Measurements from ENCODE around the gene CDC5L. TPM values are rescaled to one million over a fixed set of nuclear protein-coding genes. Genes with fewer than 3 reads are reported as not detected.

The CDC5L gene
- total RNA-seq, 1 donor from 2014 or later: 20.2 TPM

- POLR2A ChIA-PET: no interaction called here
- ATAC-seq (ENCODE audit: low read depth) (peak; percentile 73), DNase-seq (peak; percentile 52)
- no peaks in the 10 kb centered on the region for H3K36me3 Mint-ChIP-seq (ENCODE audit: low read depth)
- TF ChIP-seq, protein P1, sequence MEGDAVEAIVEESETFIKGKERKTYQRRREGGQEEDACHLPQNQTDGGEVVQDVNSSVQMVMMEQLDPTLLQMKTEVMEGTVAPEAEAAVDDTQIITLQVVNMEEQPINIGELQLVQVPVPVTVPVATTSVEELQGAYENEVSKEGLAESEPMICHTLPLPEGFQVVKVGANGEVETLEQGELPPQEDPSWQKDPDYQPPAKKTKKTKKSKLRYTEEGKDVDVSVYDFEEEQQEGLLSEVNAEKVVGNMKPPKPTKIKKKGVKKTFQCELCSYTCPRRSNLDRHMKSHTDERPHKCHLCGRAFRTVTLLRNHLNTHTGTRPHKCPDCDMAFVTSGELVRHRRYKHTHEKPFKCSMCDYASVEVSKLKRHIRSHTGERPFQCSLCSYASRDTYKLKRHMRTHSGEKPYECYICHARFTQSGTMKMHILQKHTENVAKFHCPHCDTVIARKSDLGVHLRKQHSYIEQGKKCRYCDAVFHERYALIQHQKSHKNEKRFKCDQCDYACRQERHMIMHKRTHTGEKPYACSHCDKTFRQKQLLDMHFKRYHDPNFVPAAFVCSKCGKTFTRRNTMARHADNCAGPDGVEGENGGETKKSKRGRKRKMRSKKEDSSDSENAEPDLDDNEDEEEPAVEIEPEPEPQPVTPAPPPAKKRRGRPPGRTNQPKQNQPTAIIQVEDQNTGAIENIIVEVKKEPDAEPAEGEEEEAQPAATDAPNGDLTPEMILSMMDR (IDR thresholded peaks at IDR 0.05): peak; percentile 43
- CTCF ChIA-PET: interaction anchor here (0.7 to 2.7 kb wide), 15 partner anchors 10 to 1934 kb away, joined by 3 to 30 read pairs (median 4); no protein-coding TSS in a partner anchor
- peaks cover 7% of the 10 kb centered on the region for H3K27me3 Mint-ChIP-seq
- no peak overlapping the region for H3K27ac Mint-ChIP-seq
- H3K4me3 Mint-ChIP-seq: no peak overlapping the region
- H3K9me3 Mint-ChIP-seq: no peaks in the 10 kb centered on the region
- H3K4me1 Mint-ChIP-seq: no peaks in the 10 kb centered on the region
- intact Hi-C loops (cut with micrococcal nuclease): loop anchor here (1.0 kb wide), 1 partner anchor 1614 kb away; no protein-coding TSS in a partner anchor
These were observed 88.4 kb downstream of the CDC5L start for GRCh38 chr6:44475779-44476434.

GRCh38 chr6:44476849-44477248, 89.3 kb downstream of the CDC5L start:
- Mint-ChIP-seq H3K36me3 (ENCODE audit: low read depth) (no peaks in the 10 kb centered on the region), H3K27me3 (peaks cover 7% of the 10 kb centered on the region), H3K27ac (no peak overlapping the region), H3K9me3 (no peaks in the 10 kb centered on the region), H3K4me3 (no peak overlapping the region), H3K4me1 (no peaks in the 10 kb centered on the region)
- POLR2A ChIA-PET: no interaction called here
- CTCF ChIA-PET: interaction anchor here (1.5 to 1.6 kb wide), 2 partner anchors 1238 to 1933 kb away, joined by 3 to 8 read pairs; no protein-coding TSS in a partner anchor
- ATAC-seq (ENCODE audit: low read depth): no peak
- intact Hi-C loops (cut with micrococcal nuclease): no loop called here
- no peak for DNase-seq
- TF ChIP-seq, protein P1 (IDR thresholded peaks at IDR 0.05): no peak

DNA sequence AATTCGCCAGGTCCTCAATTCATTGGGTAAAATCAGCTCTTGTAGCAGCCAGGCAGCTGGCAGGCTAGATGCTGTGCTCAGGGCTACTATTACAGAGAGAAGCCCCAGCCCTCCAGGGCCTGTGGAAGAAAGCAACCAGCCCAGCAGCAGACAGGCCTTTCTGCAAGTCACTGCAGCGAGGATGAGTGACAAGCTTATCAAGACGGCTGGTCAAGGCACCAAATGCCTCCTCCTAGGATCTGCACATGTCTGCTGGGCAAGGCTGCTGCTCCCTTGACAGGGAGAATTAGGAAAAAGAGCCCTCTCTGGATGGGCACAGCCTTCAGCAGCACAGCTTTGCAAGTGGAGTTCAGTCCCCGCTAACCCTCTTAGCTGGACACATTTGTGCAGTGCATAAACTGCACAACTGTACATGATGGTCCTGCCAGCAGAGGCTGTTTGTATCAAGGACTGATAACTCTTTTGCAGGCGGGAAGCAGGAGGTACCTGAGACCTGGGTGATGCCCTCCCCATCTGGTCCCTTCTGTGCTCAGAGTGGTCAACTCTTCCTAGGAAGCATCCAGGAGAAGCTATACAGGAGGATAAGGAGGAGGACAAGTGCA, 89.9 kb downstream of the CDC5L start:
- H3K4me3 Mint-ChIP-seq: no peak overlapping the region
- intact Hi-C loops (cut with micrococcal nuclease): no loop called here
- ATAC-seq (ENCODE audit: low read depth): no peak
- POLR2A ChIA-PET: no interaction called here
- TF ChIP-seq, protein P1 (IDR thresholded peaks at IDR 0.05): no peak
- no peak overlapping the region for H3K27ac Mint-ChIP-seq
- no peaks in the 10 kb centered on the region for H3K36me3 Mint-ChIP-seq (ENCODE audit: low read depth)
- no peak for DNase-seq
- no peaks in the 10 kb centered on the region for H3K4me1 Mint-ChIP-seq
- peaks cover 7% of the 10 kb centered on the region for H3K27me3 Mint-ChIP-seq
- CTCF ChIA-PET: no interaction called here
- no peaks in the 10 kb centered on the region for H3K9me3 Mint-ChIP-seq

DNA sequence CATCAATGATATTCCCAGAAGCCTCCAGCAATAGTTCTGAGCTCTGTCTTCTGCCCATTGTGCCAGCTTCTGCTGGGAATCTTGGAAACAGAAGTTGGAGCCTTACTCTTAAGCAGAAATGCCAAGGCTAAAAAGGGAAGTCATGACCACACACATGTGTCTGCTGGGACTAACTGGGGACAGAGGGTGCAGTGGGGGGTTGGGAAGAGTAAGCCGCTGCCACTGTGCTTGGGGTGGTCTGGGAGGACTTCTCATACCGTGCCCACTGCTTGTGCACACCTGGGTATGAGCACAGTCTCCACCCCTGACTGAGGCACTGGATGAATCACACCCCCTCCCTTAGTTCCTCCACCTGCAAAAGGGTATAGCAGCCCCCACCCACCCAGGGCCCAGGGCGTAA, 90.7 kb downstream of the CDC5L start:
- H3K27me3 Mint-ChIP-seq: peaks cover 7% of the 10 kb centered on the region
- TF ChIP-seq, protein P1 (IDR thresholded peaks at IDR 0.05): no peak
- no peak overlapping the region for H3K27ac Mint-ChIP-seq
- no peaks in the 10 kb centered on the region for H3K9me3 Mint-ChIP-seq
- H3K4me3 Mint-ChIP-seq: no peak overlapping the region
- ATAC-seq (ENCODE audit: low read depth): no peak
- no peak for DNase-seq
- ChIA-PET CTCF (no interaction called here), POLR2A (no interaction called here)
- intact Hi-C loops (cut with micrococcal nuclease): no loop called here
- H3K36me3 Mint-ChIP-seq (ENCODE audit: low read depth): no peaks in the 10 kb centered on the region
- no peaks in the 10 kb centered on the region for H3K4me1 Mint-ChIP-seq

DNA sequence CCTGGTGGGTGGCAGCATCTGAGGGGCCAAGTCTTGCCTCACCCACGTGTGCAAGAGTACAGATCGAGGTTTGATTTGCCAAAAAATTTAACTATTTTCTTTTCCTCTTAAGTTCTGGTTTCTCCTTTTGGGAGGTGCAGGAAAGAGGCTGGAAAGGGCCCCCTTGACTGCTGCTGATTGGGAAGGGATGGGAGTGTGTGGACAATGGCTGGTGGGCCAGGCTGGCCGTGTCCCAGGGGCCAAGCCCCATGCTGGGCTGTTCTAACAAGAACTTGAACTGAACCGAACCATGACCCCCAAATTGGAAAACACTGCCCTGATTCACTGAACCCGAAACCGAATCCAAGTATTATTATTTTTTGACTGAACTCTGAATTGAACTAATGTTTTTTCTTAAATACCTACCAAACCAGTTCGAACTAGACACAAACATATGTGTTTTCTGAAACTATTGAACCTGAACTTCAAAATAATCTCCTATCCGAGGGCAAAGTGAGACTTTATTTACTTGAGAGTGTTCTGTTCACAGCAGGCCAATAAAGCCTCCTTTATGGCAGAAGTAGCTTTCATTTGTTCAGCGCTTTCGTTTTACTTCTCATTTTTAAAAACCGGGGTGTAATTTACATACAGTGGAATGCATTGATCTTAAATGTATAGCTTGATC, 91.2 kb downstream of the CDC5L start:
- Mint-ChIP-seq H3K9me3 (no peaks in the 10 kb centered on the region), H3K36me3 (ENCODE audit: low read depth) (no peaks in the 10 kb centered on the region), H3K4me1 (no peaks in the 10 kb centered on the region), H3K27ac (no peak overlapping the region), H3K4me3 (no peak overlapping the region), H3K27me3 (peaks cover 8% of the 10 kb centered on the region)
- intact Hi-C loops (cut with micrococcal nuclease): no loop called here
- ChIA-PET CTCF (no interaction called here), POLR2A (no interaction called here)
- TF ChIP-seq, protein P1 (IDR thresholded peaks at IDR 0.05): no peak
- DNase-seq: no peak
- ATAC-seq (ENCODE audit: low read depth): no peak

Measured in activated B cell treated with CpG ODN at 0.5 μM for 24 hours (primary cell).